GM12892 (cell line): ENCODE results near the gene SNAP47.

Experiments used
- POLR2A ChIP-seq: IDR thresholded peaks from 2 replicates; pipeline ENCODE4 v1.6.1; 2011; ENCODE audit warnings: low read depth, low read length, control low read depth
- POLR2AphosphoS5 ChIP-seq: IDR thresholded peaks from 2 replicates; pipeline ENCODE4 v1.6.1; 2011; ENCODE audit warnings: low read depth, low read length, control low read depth
- TAF1 ChIP-seq: IDR thresholded peaks from 2 replicates; pipeline ENCODE4 v1.6.1; 2011; ENCODE audit warnings: low read depth, mild to moderate bottlenecking, control low read depth, low read length, borderline replicate concordance

DNA sequence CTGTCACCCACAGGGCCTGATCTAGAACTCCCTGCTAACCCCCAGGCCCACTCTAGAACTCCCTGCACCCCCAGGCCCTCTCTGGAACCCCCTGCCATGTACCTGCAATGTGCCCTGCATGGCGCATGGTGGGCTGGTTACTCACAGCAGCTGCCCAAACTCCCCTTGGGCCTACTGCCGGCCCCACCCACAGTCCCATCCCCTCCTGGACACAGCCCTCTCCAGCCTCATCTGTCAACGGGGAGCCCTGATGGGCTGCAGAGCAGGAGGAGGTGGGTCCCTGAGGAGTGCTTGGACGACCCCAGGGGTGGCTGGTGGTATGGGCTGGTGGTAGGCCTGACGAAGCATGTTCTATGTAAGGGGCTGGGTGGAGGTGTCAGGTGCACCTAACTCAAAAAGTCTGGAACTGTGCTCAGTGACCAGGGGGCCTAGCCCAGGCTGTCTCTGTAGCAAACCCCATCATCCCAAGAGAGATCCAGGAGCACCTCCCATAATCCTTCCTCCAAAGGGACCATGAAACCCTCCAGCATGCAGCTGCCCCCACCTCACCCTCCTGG, 61.2 kb downstream of the SNAP47 start:
- no peak for TF ChIP-seq POLR2A
- no peak for TF ChIP-seq TAF1
- TF ChIP-seq POLR2AphosphoS5 = no peak
